ENCODE measurements around the gene HTRA3.

The HTRA3 gene

GRCh38 chr4:8333726-8334460 lies 64.3 kb downstream of the HTRA3 start (continued):
- TF ChIP-seq ZNF529 (tag by site-specific recombination; IDR thresholded peaks at IDR 0.05; ENCODE audit: insufficient replicate concordance): no peak
- no peak for TF ChIP-seq ZNF155 (tag by site-specific recombination; IDR thresholded peaks at IDR 0.05)
- TF ChIP-seq, protein P1, sequence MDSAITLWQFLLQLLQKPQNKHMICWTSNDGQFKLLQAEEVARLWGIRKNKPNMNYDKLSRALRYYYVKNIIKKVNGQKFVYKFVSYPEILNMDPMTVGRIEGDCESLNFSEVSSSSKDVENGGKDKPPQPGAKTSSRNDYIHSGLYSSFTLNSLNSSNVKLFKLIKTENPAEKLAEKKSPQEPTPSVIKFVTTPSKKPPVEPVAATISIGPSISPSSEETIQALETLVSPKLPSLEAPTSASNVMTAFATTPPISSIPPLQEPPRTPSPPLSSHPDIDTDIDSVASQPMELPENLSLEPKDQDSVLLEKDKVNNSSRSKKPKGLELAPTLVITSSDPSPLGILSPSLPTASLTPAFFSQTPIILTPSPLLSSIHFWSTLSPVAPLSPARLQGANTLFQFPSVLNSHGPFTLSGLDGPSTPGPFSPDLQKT (IDR thresholded peaks at IDR 0.05; ENCODE audit: borderline replicate concordance, low read depth, low read length): no peak
- no peak for TF ChIP-seq ZNF624 (tag by site-specific recombination; IDR thresholded peaks at IDR 0.05)

DNA sequence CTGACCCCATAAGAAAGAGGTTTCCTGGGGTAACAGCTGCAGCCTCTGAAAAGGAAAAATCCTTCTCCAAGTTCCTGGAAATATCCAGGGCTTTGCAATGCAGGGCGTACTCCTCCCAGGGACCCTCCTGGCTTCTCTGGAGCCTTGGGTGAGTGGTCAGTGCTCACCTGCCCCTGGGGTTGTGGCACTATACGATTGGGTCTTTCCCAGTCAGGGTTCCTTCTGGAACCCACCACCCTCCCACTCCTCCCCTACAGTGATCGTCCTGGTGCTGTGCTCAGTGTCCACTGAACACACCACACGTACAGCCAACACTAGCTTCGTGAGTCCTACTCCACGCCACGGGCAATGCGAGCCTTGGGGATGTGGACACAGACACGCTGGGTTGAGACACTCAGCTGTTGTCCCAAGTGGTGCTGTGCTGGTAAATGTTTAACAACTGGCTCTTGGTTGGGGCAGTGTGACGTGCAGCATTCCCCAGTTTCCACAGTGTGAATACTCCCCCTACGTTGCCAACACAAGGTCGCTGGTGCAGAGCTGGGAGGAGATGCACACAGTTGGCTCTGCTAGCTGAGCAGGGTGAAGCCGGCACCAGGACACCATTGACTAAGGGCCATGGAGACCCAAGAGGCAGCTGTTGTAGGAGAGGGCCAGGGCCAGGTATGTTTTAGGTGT lies 65.4 kb downstream of the HTRA3 start:
- no peak for TF ChIP-seq ZNF558 (tag by site-specific recombination; IDR thresholded peaks at IDR 0.05)
- TF ChIP-seq, protein P2, sequence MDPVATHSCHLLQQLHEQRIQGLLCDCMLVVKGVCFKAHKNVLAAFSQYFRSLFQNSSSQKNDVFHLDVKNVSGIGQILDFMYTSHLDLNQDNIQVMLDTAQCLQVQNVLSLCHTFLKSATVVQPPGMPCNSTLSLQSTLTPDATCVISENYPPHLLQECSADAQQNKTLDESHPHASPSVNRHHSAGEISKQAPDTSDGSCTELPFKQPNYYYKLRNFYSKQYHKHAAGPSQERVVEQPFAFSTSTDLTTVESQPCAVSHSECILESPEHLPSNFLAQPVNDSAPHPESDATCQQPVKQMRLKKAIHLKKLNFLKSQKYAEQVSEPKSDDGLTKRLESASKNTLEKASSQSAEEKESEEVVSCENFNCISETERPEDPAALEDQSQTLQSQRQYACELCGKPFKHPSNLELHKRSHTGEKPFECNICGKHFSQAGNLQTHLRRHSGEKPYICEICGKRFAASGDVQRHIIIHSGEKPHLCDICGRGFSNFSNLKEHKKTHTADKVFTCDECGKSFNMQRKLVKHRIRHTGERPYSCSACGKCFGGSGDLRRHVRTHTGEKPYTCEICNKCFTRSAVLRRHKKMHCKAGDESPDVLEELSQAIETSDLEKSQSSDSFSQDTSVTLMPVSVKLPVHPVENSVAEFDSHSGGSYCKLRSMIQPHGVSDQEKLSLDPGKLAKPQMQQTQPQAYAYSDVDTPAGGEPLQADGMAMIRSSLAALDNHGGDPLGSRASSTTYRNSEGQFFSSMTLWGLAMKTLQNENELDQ (tag by site-specific recombination; IDR thresholded peaks at IDR 0.05; ENCODE audit: low read depth): no peak
- TF ChIP-seq ZNF623 (tag by site-specific recombination; IDR thresholded peaks at IDR 0.05): no peak
- no peak for TF ChIP-seq ZNF521 (tag by site-specific recombination; IDR thresholded peaks at IDR 0.05)
- no peak for TF ChIP-seq IKZF3 (tag by site-specific recombination; IDR thresholded peaks at IDR 0.05)
- no peak for TF ChIP-seq ZNF221 (tag by site-specific recombination; IDR thresholded peaks at IDR 0.05; ENCODE audit: borderline replicate concordance)
- no peak for TF ChIP-seq PATZ1 (tag by site-specific recombination; IDR thresholded peaks at IDR 0.05)
- no peak for TF ChIP-seq ZNF311 (tag by site-specific recombination; IDR thresholded peaks at IDR 0.05; ENCODE audit: borderline replicate concordance)
- TF ChIP-seq ZNF184 (tag by site-specific recombination; IDR thresholded peaks at IDR 0.05): no peak
- TF ChIP-seq ZNF341 (tag by site-specific recombination; IDR thresholded peaks at IDR 0.05; ENCODE audit: low read depth): no peak
- no peak for TF ChIP-seq ZNF302 (tag by site-specific recombination; IDR thresholded peaks at IDR 0.05; ENCODE audit: low read depth)
- TF ChIP-seq PBX3 (CRISPR knock-in tag; IDR thresholded peaks at IDR 0.05): no peak
- no peak for TF ChIP-seq ZNF274 (IDR thresholded peaks at IDR 0.05; ENCODE audit: low read length)
- TF ChIP-seq ZNF274 (tag by site-specific recombination; IDR thresholded peaks at IDR 0.05; ENCODE audit: borderline replicate concordance): no peak
- TF ChIP-seq ZNF174 (tag by site-specific recombination; IDR thresholded peaks at IDR 0.05): no peak
- TF ChIP-seq, protein P3, sequence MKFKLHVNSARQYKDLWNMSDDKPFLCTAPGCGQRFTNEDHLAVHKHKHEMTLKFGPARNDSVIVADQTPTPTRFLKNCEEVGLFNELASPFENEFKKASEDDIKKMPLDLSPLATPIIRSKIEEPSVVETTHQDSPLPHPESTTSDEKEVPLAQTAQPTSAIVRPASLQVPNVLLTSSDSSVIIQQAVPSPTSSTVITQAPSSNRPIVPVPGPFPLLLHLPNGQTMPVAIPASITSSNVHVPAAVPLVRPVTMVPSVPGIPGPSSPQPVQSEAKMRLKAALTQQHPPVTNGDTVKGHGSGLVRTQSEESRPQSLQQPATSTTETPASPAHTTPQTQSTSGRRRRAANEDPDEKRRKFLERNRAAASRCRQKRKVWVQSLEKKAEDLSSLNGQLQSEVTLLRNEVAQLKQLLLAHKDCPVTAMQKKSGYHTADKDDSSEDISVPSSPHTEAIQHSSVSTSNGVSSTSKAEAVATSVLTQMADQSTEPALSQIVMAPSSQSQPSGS (tag by site-specific recombination; IDR thresholded peaks at IDR 0.05; ENCODE audit: low read depth): no peak
- no peak for TF ChIP-seq ZNF391 (tag by site-specific recombination; IDR thresholded peaks at IDR 0.05; ENCODE audit: borderline replicate concordance, low read depth)
- TF ChIP-seq ZNF10 (tag by site-specific recombination; IDR thresholded peaks at IDR 0.05): no peak
- TF ChIP-seq, protein P1 (IDR thresholded peaks at IDR 0.05; ENCODE audit: borderline replicate concordance, low read depth, low read length): no peak
- TF ChIP-seq MZF1 (tag by site-specific recombination; IDR thresholded peaks at IDR 0.05; ENCODE audit: borderline replicate concordance): no peak
- no peak overlapping the region for H3K4me3 ChIP-seq (ENCODE audit: low read depth, low read length)
- H3K4me1 ChIP-seq (ENCODE audit: control insufficient read depth, insufficient read depth, low read length): no peaks in the 10 kb centered on the region
- H3K9me3 ChIP-seq (ENCODE audit: control insufficient read depth, insufficient read depth, low read depth, low read length): no peaks in the 10 kb centered on the region
- CTCF ChIA-PET: no interaction called here
- POLR2A ChIA-PET: no interaction called here
- H3K36me3 ChIP-seq (ENCODE audit: control insufficient read depth in 2 of 2, insufficient read depth in 1 of 2, low read length in 2 of 2): no peaks in the 10 kb centered on the region
- no peak overlapping the region for H3K27ac ChIP-seq (ENCODE audit: extremely low read depth, low read depth, low read length)

Measured in HEK293 (cell line).